DMS53 treated with DMSO at 0.1 percent for 48 hours (cell line): Measurements from ENCODE around the gene FUT2.

Source experiments
- DNase-seq: peaks from one replicate; lab custom pipeline; 2025; ENCODE audit not compliant: unreplicated experiment; lab: John Stamatoyannopoulos, UW

FUT2 gene

DNA sequence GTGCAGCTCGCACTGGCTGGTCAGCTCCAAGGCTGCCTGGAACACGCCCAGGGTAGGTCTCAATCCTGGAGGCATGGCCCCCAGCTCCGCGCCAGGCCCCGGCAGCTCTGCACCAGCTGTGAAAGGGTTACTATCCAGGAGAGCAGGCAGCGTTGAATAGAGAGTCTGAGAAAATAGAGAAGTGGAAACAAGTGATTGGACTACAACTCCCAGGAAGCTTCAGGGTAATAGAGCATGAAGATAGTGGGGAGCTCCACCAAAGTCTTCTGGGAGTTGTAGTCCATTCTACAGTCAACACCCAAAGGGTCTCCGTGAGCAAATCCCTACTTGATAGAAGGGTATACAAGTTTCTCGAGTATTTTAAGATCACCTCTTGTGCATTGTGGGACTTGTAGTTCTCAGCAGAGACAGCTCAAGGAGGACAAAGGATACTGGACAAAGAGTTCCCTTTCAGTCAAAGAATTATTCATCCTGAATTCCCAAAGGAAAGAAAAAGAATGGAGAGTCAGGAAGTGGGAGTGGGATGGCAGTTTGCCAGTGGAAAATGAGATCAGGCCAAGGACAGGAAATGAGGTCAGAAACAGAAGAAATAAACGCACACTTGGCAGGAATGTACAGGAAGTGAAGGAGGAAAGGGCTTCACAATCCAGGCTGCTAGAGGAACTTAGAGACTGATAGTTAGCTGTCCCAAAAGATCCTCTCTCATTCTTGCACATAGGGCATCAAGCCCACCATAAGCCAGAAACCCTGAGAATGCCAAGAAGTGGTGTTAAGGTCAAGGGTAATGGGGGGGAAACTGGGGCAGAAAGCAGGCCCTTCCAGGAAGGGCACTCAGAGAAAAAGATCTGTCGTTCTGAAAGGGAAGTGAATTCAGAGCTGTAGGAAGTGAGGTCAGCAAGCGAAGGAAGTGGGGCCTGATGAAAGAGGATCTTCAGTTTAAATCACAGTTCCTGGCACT, 29.3 kb downstream of the FUT2 start:
- peak; percentile 47 for DNase-seq

- no peak for DNase-seq
Observed at GRCh38 chr19:48726556-48726955, 30.8 kb downstream of the FUT2 start.

GRCh38 chr19:48728911-48729664, 33.3 kb downstream of the FUT2 start:
- no peak for DNase-seq

DNA sequence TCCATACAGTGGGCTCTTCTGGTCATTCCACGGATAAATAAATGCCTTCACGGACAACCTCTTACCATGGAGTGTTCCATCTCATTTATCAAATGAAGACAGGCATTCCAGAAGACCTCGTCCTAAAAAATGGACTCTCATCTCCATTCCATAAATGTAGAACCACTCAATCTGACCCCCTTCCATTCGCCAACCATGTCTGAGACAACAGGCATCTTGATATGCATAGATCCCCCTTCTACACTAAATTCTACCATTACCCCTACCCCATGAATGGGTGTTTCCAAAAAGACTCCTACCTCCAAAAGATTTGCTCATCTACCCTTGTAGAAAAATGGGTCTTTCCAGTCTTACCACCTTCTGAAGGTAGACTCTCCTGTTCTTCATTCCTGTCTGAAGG, 35.7 kb downstream of the FUT2 start:
- no peak for DNase-seq

DNA sequence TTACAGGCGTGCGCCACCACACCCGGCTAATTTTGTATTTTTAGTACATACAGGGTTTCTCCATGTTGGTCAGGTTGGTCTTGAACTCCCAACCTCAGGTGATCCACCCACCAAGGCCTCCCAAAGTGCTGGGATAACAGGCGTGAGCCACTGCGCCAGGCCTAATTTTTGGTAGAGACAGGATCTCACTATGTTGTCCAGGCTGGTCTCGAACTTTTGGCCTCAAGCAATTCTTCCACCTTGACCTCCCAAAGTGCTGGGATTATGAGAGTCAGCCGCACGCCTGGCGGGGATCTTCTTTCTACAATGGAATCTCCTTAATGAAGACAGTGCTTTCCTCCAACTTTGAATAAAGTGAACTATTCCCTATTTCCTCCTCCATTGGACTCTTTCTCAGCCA, 38.9 kb downstream of the FUT2 start:
- DNase-seq: no peak

- DNase-seq: peak; percentile 63
Observed at GRCh38 chr19:48735031-48735615, 39.4 kb downstream of the FUT2 start.

- DNase-seq: no peak
Observed at GRCh38 chr19:48737360-48737998, 41.7 kb downstream of the FUT2 start.

DNA sequence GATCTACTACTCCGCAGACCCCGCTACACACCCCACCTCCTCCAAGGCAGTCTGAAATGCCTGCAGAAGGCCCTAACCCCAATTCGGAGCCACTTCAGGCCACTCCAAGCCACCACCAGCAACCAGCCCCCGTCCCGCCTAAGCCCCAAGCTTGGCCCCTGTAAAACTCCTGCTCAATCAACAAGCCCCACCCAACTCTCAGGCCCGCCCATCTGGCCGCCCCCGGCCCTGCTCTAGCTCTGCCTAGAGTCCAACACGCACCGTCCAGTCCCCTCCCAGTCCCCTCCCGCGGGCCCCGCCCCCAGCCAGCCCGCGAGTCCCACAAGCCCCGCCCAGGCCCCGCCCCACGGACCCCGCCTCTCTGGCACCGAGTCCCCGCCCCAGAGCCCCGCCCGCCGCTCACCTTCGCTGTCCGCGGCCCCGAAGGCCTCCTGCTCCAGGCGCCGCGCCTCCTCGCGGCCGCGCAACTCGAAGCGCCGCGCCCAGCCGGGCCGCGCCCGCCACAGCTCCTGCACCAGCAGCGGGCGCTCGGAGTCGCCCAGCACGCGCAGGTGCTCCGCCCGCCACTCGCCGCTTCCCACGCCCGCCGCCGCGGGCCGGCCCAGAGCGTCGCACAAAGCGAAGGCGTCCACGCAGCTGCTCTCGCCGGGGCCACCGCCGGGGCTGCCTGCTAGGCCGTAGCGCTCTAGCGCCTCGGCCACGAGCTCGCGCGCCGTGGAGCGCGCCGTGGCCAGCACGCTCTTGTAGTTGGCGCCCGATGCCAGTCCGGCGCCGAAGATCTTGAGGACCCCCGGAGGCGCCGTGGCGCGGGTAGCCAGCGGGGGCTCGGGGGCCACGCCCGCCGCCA, 43.0 kb downstream of the FUT2 start:
- peak; percentile 91 for DNase-seq

DNA sequence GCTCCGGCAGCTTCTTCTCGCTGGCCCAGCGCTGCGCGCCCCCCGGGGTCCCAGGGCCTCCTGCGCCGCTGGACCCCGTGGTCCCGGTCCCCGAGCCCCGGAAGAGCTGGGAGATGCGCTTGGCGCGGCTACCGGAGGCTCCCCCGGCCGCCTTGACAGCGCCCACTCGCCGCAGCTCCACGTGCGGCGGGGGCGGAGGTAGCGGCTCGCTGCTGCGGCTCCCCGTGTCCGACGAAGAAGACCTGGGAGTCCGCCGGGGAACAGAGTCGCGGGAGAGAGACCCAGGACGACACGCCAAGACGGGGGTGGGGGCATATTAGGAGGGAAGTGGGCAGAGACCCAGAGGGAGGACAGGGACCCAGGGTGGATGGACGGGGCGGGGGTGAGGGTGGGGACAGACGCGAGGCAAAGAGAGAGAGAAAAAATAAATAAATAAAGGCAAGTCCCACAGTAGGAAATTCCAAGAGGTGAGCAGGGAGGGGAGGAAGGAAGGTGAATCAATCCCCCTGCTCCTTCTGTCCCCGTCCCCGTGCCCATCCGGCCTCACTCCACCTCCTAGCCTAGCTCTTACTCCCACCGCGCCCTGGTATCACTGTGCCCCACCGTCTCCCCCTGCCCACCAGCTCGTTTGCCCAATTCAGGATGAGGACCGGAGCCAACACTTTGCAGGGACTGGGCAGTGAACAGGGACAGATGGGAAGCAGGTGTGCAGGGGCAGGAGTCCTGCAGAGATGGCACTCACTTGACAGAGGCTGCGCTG, 43.8 kb downstream of the FUT2 start:
- DNase-seq: peak; percentile 12

DNA sequence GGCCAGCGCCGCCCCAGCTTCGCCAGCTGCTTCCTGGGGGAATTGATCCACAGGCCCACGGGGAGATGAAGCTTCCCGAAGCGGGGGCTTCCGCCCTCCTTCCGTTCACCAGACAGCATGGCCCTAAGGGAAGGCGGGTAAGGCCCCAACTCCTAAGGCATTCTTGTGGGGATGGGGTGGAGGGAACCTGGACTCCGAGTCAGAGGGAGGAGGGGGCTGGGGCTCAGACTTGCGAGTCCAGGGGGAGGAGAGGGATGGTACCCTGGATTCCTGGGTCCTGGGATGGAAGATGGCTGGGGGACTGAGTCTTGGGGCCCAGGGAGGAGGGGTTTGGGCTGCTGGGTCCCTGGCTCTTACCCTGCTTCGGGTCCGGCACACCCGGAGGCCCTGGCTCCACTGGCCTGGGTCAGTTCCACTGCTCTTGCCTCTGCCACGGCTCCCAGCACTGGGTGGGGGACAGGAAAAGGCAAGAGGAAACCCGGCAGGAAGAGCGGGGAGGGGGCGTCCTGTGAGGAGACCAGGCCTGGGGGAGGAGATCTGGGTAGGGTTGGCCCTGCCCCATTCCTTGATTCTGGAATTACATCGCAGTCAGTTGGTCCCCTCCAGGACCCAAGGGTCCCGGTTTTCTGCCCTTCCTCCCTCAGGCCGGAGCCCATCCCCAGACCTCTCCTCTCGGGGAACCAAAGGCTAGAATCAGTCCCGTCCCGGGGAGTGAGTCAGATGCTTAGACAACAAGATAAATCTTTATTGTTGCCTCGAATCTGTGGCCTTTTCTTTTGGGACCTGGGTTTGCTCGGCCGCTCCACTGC, 44.6 kb downstream of the FUT2 start, which contains the start of gene RASIP1:
RASIP1 (minus strand) TSS at position 447 of the 809 bp plus-strand sequence; CDS start at position 119, 328 bp downstream.
- DNase-seq: no peak

- DNase-seq: no peak
Observed at GRCh38 chr19:48741129-48741999, 45.6 kb downstream of the FUT2 start.

- no peak for DNase-seq
Observed at GRCh38 chr19:48742096-48742495, 46.3 kb downstream of the FUT2 start.

DNA sequence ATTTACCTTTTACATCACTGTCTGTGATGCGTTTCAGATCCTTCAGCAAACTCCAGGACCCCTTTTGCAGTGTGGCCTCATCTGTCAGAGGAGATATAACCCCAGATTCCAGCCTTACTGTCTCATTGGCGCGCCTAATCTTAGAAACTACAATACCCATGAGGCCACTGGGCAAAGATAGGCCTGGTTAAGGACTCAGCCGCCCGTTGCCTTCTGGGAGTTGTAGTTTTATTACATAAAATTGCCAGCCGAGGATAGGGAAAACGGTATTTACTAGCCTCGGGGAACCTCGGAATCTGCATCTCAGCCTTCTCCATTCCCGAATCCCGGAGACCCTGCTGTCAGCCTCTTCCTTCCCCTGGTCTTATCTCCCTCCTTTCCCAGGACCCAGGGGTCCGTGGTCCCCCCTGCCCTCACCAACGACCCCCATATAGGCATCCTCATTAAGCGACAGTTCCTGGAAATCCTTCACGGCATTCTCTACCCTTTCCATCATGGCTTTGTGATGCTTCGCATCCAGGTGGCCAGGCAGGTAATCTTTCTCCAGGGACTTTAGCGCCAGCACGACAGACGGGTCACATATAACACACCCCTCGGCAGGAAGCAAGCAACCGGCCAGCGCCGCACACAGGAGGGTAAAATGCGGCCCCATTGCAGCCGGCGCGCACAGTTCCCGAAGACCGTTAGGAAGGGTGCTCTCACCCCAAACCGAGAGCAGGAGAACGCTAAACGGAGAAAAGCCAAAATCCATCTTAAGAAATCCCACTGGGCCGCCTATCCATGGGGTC, 49.6 kb downstream of the FUT2 start:
- DNase-seq: peak; percentile 69

DNA sequence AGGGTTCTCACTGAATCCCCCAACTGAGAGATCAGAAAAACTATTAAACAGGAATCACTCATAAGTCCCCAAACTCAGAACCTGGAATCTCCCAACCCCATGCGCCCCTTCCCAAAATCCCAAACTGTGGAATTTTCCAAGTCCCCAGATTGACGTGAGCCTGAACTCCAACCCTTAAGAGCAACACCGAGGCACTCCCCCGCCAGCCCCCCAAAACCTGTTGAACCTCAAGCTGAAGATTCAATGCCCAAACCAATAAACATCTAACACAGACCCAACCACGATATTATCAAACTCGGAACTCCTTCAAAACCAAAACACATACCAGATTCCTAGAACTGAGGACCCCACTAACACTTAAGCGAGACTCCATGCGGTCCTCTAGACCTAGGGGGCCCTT, 50.3 kb downstream of the FUT2 start:
- DNase-seq: no peak

DNA sequence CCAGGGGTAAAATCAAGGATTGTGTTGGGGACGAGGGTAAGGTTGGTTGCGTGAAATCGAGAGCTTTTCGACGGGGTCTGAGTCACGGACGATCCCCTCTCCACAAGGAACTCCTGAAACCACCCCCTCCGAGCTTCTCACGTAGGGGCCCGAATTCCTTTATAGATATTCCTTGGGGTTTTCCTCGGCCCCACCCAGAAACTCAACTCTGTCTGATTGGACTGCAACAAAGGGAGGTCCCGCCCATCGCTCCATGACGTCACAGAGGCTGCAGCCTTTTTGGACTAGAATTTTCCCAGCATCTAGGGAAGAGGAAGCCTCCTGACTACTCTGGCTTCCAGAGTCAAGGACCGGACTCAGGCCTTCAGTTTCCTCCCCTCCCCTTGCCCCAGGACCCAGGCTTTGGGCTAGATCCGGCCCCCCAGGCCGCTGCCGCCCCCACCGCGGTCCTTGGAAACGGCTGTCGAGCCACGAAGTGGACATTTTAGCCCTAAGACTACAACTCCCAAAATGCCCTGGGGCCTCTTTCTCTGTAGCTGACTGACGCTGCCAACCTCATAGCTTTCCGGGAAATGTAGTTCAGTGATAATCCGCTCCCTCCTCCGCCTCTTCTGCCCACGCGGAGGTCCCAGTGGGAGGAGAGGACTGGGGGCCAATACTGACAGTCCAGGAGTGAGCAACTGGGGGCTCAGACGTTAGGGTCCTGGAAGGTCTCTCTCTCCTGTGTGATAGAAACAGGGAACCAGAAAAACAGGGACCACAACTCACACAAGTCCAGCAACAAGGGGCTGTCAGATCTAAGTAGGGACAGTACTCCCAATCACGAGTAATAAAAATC, 51.2 kb downstream of the FUT2 start, which contains the start of gene IZUMO1:
IZUMO1 (minus strand) TSS at position 172 of the 838 bp plus-strand sequence. CDS start 1,050 bp downstream, outside the sequence.
- peak; percentile 49 for DNase-seq
